GM23338 (cell line): ENCODE results near the gene WNK2.

Experiments used
- CREB1 ChIP-seq: fragments of 250-450 bp; sonication (Bioruptor Pico); IDR thresholded peaks from 2 replicates; pipeline ENCODE4 v1.5.0; 2020; ENCODE audit warnings: low read depth, mild to moderate bottlenecking, moderate library complexity
- CTCF ChIP-seq, 2 experiments: fragments of 200-600 bp in 1 of 2; sonication (generic) in 1 of 2; conservative IDR thresholded peaks; 2 replicates each; pipeline versions ENCODE4 v1.5.1 to v1.6.1; 2016 to 2017; ENCODE audit warnings: antibody characterized with exemption in 2 of 2, low read depth in 2 of 2, mild to moderate bottlenecking in 2 of 2, moderate library complexity in 1 of 2
- ETS1 ChIP-seq: IDR thresholded peaks from 2 replicates; pipeline ENCODE4 v1.6.1; 2016; ENCODE audit warnings: antibody characterized with exemption
- EZH2 ChIP-seq: fragments of 200-600 bp; sonication (generic); IDR thresholded peaks from one replicate; pipeline ENCODE4 v1.8.0; 2017; ENCODE audit warnings: antibody characterized with exemption, mild to moderate bottlenecking, low read depth; ENCODE audit not compliant: unreplicated experiment
- EZH2phosphoT487 ChIP-seq: fragments of 200-600 bp; sonication (generic); IDR thresholded peaks from one replicate; pipeline ENCODE4 v1.8.1; 2018; ENCODE audit warnings: antibody characterized with exemption; ENCODE audit not compliant: unreplicated experiment
- JUNB ChIP-seq: IDR thresholded peaks from one replicate; pipeline ENCODE4 v1.6.1; 2016; ENCODE audit warnings: antibody characterized with exemption; ENCODE audit not compliant: unreplicated experiment
- NANOG ChIP-seq: IDR thresholded peaks from 2 replicates; pipeline ENCODE4 v1.6.1; 2016; ENCODE audit warnings: antibody characterized with exemption, borderline replicate concordance
- POLR2AphosphoS5 ChIP-seq: IDR thresholded peaks from 2 replicates; pipeline ENCODE4 v1.6.1; 2016; ENCODE audit warnings: antibody characterized with exemption, low read depth
- REST ChIP-seq: IDR thresholded peaks from one replicate; pipeline ENCODE4 v1.6.1; 2018; ENCODE audit warnings: antibody characterized with exemption; ENCODE audit not compliant: unreplicated experiment
- STAT1 ChIP-seq: IDR thresholded peaks from one replicate; pipeline ENCODE4 v1.6.1; 2016; ENCODE audit warnings: antibody characterized with exemption; ENCODE audit not compliant: unreplicated experiment
- ZNF114 ChIP-seq: fragments of 250-450 bp; sonication (Bioruptor Pico); IDR thresholded peaks from 2 replicates; pipeline ENCODE4 v1.5.0; 2020; ENCODE audit warnings: mild to moderate bottlenecking, moderate library complexity
- ZNF331 ChIP-seq: fragments of 250-450 bp; sonication (Bioruptor Pico); IDR thresholded peaks from 2 replicates; pipeline ENCODE4 v1.5.0; 2020; ENCODE audit warnings: low read depth, mild to moderate bottlenecking, moderate library complexity
- ZNF462 ChIP-seq: fragments of 250-450 bp; sonication (Bioruptor Pico); IDR thresholded peaks from 2 replicates; pipeline ENCODE4 v1.5.0; 2020; ENCODE audit warnings: mild to moderate bottlenecking, moderate library complexity

- TF ChIP-seq CTCF (conservative IDR thresholded peaks at IDR 0.05; ENCODE audit: low read depth in 2 of 2) = no peak
- TF ChIP-seq EZH2phosphoT487 = no peak
- TF ChIP-seq REST = no peak
- no peak for TF ChIP-seq ZNF331 (CRISPR knock-in tag)
- no peak for TF ChIP-seq JUNB
- TF ChIP-seq CREB1 (CRISPR knock-in tag) = no peak
- TF ChIP-seq ETS1 = no peak
- TF ChIP-seq EZH2 = no peak
- no peak for TF ChIP-seq POLR2AphosphoS5
- no peak for TF ChIP-seq ZNF114 (CRISPR knock-in tag)
- no peak for TF ChIP-seq NANOG
- no peak for TF ChIP-seq STAT1
- no peak for TF ChIP-seq ZNF462 (CRISPR knock-in tag)
Observed at GRCh38 chr9:93303806-93304573, 120.1 kb downstream of the WNK2 start.
